Kidney glomerular epithelial cell (primary cell): ENCODE data around the gene VWA3B.
"Not testable (repeated sequence)": the region's sequence is repeated elsewhere in the genome, so short reads cannot be mapped to it uniquely, and the experiment has no call there.

Experiments used
- DNase-seq: peaks from one replicate; lab custom pipeline; 2025; lab: John Stamatoyannopoulos, UW

Gene VWA3B

DNA sequence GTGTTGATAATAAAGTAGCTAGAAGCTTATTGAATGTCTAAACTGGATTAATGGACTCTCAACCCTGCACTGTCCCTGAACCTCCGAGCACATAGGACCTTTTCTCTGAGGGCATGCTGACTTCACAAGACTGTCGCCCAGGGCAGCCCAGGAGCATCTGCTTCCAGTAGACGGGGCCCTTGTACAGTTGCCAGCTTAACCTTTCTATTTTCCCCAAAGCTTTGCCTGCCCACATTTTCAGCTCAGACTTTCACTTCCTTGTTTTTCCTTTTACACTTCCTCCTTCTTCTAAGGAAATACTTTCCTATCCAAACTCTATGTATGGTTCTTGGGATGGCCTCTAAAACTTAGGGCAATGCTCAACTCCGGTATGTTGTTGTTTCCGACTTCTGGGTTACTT lies 1.3 kb downstream of the VWA3B start:
- no peak for DNase-seq

DNA sequence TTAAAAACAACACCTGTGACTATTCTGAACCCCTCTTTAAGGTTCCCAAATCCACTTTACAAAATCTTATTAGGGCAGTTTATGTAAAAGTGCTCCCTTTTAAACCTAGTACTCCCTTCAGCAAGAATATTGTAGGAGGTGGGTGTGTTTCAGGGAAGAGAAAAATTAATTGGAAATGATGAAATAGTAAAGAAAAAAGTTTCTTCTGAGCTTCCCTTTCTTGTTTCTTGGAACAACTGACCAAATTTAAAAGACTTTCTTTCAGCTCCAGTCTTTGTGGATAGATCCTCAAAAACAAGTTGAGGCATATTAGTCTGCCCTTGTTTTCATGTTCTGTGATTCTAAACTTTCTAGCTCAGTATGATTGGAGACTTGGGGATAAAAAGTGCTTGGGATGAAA lies 3.0 kb downstream of the VWA3B start:
- no peak for DNase-seq

DNA sequence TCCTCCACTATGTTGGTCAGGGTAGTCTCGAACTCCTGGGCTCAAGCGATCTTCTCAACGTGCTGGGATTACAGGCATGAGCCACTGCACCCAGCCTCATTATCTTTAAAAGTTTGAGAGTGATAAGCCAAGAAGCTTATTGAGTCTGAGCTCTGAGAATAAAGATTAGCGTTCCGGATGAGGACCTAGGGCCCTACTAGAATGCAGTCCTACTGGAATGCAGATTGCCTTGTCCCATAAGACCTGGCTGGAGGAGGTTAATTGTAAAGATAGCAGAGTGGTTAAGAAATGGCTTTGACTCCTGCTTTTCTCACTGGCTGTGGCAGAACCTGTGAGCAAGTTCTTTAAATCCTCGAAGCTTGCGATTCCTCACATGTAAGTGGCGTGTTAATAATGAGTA lies 4.0 kb downstream of the VWA3B start:
- DNase-seq: no peak

DNA sequence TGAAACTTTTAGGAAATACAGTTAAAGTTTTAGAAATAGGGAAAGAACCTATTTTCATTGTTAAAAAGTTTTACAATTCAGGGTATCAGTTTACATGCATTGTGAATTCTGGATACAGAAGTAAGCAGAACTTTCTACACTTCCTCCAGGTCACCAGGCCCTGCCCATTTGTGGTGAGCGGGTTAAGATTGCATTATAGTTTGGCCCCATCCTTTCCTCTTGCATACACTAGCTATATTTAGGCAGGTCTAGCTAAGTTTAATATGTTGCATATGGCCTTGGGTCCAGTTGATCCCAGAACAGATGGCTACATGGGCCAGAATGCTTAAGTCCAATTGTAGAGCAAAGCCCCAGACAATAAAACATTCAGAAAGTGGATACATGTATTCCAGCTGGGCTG lies 4.8 kb downstream of the VWA3B start:
- DNase-seq: no peak

DNA sequence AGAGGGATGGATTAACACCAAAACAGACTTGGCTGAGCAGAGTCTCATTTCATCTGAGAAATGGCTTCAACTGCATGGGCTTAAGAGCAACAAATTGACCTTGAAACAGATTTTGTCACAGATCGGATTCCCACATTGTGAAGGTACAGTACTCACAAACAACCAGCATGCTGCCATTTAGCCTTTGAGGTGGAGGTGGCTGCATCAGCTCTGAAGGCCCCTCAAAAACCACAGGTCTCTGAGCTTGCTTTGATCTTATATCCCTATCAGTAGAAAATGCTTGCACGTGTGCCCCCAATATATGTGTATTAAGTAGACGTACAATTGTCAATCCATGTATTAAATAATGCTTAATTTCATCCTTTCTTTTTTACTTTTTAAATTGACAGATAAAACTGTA lies 6.2 kb downstream of the VWA3B start:
- DNase-seq: no peak

DNA sequence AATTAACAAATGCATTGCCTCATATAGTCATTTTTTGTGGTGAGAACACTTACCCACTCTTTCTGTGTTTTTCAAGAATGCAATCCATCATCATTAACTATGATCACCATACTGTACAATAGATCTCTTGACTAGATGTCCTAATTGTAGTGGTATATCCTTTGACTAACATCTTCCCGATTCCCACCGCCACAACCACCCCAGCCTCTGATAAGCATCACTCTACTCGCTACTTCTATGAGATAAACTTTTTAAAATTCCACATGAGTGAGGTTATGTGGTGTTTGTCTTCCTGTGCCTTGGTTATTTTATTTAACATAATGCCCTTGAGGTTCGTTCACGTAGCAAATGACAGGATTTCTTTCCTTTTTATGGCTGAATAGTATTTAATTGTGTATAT lies 6.6 kb downstream of the VWA3B start:
- no peak for DNase-seq

DNA sequence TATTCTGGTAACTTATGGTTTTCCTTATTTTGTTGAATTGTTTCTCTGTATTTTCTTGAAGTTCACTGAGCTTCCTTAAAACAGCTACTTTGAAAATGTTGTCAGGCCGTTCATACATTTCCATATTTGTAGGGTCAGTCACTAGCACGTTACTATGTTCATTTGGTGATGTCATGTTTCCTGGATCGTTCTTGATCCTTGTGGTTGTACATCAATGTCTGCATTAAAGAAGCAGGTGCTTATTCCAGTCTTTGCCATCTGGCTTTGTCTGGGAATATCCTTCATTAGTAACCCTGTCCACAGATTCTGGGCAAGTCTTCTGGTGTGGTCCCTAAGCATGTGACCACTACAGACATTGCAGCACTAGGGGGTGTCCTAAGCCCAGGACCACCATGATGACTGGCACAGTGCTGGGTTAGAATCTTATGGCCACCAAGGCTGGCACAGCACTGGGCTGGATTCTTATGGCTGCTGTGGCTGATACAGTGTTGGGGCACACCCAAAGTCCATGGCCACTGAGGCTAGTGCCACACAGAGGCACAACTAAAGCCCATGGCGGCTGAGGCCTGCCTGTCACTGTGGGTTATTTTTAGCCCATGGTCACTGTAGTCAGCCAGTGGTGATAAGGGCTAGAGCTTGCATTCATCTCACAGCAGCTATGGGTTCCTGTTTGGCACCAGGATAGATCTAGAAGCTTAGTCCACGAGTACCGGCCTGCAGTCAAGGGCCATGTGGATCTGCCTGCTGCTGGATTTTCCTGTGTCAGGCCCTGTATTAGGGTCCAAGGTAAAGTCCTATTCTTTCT lies 13.2 kb downstream of the VWA3B start:
- DNase-seq: no peak

DNA sequence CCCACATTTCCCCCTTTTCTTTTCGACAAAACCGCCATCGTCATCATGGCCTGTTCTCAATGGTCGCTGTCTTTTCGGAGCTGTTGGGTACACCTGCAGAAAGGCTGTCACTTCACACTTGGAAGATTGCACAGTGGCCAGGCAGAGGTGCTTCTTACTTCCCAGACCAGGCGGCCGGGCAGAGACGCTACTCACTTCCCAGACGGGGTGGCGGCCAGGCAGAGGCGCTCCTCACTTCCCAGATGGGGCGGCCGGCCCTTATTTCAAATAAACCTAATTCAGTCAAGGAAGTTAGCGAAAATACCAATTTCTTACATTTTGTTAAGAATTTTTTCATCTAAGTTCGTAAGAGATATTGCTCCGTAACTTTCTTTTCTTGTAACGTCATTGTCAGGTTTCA lies 15.3 kb downstream of the VWA3B start:
- not testable (repeated sequence) for DNase-seq

DNA sequence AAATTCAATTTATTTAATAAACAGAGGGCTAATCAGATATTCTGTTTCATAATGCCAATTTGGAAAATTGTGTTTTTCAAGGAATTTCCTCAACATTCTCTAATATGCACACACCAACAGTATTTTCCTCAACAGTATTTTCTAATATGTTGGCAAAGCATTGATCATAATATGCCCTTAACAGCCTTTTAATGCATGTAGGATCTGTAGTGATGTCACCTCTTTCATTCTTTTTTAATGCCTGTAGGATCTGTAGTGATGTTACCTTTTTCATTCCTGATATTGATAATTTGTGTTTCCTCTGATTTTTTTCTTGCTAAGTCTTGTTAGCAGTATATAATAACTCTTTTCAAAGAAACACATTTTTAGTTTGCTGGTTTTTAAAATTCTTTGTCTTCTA lies 15.9 kb downstream of the VWA3B start:
- no peak for DNase-seq

DNA sequence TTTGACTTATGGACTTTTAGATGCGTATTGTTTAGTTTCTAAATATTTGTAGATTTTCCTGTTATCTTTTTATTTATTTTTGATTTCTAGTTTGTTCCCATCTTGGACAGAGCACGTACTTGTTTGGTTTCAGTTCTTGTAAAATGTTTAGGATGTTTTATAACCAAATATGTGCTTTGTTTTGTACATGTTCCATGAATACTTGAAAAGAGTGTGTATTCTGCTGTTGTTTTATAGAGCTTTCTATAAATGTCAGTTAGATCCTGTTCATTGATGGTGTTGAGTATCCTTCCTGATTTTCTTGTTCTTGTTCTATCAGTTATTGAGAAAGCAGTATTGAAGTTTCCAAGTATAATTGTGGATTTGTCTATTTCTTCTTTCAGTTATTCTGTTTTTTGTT lies 21.1 kb downstream of the VWA3B start:
- no peak for DNase-seq

DNA sequence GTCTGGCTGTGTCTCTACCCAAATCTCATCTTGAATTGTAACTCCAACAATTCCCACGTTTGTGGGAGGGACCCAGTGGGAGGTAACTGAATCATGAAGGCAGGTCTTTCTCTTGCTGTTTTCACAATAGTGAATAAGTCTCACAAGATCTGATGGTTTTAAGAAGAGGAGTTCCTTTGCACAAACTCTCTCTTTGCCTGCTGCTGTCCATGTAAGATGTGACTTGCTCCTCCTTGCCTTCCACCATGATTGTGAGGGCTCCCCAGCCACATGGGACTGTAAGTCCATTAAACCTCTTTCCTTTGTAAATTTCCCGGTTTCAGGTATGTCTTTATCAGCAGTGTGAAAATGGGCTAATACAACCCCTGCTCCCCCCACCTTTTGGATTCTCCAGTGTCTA lies 23.8 kb downstream of the VWA3B start:
- no peak for DNase-seq

DNA sequence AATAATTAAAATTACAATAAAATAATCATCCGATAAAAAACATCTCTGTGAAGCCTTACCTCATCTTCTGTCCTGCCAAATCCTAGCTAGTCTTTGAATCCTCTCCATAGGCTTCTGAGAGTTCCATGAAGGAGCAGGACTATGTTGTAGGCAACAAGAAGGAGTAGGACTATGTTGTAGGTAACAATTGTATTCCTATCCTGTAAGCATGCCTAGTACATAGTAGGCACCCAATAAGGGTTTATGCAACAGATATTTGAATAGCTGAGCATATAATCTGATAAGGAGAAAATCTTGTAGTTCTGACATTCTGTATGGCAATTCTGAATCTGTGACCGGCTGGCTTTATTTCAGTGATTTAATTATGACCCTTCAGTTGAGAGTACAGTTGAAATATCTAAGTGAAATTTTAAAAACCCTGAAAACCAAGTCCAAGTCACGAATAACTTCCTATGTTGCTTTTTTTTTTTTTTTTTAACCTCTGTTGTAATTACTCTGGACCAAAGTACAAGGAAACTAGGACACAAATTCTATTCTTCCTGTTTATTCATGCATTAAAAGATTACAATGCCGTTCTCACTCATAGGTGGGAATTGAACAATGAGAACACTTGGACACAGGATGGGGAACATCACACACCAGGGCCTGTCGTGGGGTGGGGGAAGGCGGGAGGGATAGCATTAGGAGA lies 27.8 kb downstream of the VWA3B start:
- no peak for DNase-seq

DNA sequence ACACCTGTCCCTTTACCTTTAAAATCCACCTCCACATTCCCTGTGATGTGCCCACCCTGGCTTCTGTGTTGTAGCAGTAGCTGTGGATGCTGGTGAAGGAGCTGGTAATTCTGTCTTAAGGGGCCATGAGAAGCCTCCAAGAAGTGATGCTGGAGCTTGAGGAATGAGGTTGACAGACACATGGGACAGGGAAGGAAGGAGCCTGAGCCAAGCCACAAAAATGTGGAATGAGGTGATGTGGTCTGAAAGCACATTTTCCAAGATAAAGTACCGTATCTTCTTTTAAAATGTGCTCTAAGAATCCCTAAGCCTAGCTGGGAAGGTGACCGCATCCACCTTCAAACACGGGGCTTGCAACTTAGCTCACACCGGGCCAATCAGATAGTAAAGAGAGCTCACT lies 31.2 kb downstream of the VWA3B start:
- no peak for DNase-seq

DNA sequence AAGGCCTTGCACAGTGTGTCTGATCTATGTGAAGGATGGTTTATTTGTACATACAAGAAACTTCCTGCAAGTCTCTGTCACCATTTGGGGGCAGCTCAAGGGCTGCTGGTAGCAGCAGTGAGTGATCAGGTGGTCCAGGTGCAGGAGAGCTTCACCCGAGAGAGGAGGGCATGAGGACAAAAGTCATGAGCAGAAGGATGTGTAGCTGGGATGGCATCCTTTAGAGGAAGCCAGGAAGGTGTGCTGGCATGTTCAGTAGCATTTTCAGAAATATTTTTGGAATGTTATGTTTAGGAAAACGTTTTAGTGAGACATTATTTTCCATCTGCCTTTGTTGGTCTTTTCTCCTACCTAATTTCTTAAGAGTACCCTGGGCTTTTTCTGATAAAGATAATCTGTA lies 31.9 kb downstream of the VWA3B start:
- no peak for DNase-seq

DNA sequence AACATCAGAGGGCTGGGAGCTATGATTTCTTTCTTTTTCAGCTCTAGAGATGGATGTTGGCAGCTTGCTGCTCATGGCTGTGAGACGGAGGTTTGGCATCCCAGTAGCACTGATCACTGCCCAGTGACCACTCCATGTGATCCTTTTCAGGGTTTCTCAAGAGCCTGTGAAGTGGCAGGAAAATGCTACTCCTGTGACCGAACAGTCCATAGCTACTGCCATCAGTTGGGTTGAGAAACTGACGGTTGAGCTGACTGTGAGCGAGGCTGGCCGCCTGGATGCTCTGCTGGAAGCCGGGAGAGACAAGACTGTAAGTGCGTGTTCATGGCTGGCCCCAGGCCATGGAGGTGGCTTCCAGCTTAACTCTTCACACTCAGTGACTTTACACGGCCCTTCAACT lies 34.2 kb downstream of the VWA3B start:
- DNase-seq: no peak

DNA sequence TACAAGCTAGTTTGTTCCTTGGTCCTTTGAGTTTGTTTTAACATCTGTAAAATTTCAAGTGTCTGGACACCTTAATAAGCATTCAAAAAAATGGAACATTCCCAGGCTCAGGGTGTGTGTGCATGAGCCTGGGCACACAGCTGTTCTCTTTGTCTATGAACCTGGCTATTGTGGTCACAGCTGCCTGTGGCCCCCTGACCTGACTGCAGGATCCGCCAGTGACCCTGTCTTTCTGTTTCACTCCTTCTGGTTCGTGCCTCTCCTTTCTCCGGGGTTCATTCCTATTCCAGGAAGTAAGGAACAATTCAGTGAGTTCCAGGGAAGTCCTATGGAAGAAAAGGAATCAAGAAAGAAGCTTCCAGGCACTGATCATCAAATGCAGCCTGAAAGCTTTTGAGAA lies 35.6 kb downstream of the VWA3B start:
- DNase-seq: no peak

DNA sequence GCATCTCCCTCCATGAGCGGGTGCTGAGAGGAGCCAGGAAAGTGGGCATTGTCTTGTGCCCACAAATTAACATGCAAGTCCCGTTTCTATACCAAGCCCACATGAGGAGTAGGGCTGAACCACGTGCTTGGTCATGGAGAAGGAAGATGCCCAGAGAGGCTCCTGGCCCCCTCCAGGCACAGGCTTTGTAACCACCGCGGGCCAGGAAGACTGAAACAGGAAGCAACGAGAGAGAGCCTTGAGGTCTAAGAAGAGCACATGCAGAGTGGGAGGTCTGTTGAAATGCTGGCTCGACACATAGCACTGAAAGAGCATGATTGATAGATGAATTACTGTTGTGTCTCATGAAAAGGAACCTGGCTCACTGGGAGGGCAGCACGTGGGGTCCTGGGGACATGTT lies 36.3 kb downstream of the VWA3B start:
- DNase-seq: no peak

DNA sequence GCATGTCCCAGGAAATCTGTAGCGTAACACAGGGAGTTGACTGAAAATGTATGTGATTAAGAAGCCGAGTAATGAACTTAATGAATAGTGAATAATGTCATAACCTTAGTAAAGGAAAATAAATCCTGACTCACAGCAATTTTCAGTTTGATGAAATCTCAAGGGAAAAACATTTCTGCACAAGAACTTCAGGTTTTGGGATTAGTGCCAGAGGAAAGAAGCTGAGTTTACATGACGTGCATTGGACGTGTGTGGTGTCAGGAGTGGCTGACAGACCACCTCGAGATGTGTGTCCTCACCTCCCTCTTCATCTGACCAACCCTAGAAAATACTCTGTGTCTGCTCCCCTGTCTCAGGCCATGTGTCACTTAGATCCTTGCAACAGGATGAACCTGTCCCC lies 39.1 kb downstream of the VWA3B start:
- DNase-seq: no peak

DNA sequence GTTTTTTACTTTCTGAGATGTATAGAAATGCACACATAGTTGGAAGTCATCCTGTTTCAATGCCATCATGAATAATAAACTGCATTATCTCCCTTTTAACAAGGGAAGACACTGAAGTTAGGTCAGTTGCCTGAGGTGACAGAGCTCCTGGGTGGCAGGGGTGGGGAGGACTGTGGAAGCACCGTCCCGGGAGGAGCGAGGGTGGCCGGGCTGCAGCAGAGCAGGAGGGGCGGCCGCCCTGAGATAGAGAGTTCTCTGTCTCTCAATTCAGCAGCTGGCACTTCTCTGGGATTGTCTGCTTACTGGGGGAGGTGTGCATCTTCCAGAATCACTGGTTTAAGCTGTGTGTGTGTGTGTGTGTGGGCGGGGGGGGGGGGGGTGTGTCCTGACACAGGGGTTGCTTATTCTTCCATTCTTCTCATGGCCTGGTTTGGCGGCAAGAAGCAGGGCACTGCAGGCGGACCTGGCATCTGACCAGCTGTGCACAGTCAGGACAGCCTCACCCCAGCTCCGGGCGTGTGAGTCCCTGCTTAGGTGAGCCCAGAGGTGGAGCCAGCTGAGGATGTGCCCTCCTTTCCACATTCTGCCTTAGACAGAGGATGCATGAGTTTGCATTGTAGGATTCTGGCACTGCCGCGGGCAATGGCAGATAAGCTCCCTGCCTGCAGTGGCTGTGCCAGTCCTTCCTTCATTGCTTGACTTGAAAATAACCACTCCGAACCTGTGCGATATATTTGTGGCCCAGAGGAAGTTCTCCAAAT lies 40.4 kb downstream of the VWA3B start:
- DNase-seq: no peak

DNA sequence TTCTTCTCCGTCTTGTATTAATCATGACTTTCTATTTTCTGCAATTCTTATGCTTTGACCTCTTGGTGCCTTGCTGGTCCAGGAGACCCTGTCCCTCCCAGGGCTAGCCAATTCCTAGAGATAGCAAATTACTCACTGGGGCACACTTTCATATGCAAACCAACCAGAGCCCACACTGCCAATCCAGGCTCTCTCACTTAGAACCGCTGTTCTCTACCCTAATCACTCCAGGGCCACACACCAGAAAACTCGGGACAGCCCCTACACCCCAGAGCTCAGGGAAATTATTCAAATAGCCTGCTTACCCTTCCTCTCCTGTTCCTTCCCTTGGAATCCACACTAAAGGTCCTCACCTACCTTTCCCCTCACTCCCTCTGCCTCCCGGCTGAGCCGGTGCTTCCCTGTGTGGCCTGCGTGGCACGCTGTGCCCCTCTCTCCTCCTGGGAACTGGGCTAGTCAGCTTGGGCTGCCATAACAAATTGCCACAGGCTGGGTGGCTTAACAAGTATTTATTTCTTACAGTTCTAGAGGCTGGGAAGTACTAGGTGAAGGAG lies 41.7 kb downstream of the VWA3B start:
- no peak for DNase-seq

DNA sequence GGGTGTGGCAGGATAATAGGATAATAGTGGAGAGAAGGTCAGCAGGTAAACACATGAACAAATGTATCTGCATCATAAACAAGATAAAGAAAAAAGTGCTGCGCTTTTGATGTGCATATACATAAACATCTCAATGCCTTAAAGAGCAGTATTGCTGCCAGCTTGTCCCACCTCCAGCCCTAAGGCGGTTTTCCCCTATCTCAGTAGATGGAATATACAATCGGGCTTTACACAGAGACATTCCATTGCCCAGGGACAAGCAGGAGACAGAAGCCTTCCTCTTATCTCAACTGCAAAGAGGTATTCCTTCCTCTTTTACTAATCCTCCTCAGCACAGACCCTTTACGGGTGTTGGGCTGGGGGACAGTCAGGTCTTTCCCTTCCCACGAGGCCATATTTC lies 43.1 kb downstream of the VWA3B start:
- DNase-seq: not testable (repeated sequence)

DNA sequence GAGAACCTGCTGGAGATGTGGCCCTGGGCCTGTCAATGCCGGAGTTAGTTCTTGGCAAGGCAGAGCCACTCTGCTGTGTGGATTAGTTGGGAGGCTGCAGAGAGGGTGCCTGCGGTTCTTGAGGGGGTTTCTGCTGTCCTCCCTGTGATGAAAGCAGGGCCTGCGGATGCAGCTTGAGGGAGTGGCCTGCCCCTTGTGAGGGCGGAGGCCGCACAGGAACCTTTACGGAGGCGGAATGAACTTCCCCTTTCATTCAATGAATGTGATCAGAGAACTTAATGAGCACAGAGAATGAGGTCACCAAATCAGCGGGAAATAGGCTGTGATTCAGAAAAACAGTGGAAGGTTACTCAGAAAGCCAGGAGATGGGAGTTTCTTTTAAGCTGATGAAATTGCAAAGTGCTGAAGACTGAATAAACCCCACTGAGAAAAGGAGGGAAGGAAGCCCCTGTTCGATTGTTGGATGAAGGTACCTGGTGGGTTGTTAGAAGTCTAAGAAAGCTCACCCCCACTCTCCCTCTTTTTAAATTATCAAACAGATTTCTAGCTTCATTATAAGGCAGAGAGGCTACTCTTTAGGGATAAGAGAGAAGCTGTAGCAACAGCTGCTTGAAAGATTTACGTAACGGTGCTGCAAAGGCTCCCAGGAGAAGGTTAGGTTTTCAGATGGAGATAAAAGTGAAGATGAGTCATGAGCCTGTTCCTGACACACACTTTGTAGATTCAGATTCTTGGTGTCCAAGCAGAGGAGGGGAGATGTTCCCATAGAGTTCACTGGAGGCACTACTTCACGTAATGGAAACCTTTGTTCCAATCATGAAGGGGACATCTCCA lies 47.4 kb downstream of the VWA3B start:
- no peak for DNase-seq
